Fibroblast of peridontal ligament (primary cell): ENCODE measurements around the gene SMPD4.
"Not testable (repeated sequence)": the region's sequence is repeated elsewhere in the genome, so short reads cannot be mapped to it uniquely, and the experiment has no call there.

Experiments used
- DNase-seq: peaks from one replicate; pipeline ENCODE4 v3.0.0-alpha.2; 2010; ENCODE audit errors: extremely low read depth

The SMPD4 gene

DNA sequence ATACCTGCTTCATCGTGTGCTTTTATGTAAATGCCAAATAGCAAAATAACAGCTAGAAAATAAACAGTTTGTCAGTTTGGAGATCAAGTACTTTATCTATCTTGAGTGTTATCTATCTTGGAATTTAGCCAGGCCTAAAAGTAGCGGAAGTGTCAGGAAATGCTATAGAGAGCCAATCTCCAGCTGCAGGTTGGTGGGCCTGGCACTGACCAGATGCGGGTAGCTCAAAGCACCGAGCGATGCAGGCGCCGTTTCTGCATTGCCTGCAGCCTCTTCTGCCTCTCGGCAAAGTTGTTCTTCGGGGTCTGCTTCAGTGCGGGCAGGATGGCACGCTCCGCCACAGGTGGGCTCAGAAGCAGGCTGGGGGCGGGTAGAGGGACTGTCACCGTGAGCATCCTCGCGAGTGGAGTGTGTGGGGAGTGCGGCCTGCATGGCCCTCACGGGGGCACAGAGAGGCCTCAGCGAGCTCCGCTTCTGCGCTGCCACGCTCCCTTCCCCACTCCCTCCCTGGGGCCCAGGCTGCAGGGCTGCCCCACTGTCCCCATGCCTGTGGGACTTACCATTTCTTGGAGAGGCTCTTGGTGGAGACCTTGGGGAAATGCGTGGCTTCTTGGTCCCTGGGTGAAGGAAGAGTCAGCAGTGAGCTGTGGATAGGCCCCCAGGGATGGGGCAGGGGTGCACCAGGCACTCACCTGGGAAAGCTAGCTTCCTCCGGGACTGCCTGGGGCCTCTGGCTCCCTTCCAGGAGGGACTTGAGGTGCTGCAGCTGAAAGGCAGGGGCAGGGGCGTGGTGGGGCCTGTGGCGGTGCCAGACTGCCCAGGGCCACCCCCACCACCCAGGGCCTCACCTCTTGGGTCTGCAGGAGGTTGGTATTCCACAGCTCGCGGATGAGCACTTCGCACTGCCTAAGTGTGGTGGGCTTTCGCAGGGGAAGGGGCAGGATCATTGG, 41.8 kb downstream of the SMPD4 start:
- not testable (repeated sequence) for DNase-seq

GRCh38 chr2:130138841-130139251, 42.6 kb downstream of the SMPD4 start:
- DNase-seq: not testable (repeated sequence)

DNA sequence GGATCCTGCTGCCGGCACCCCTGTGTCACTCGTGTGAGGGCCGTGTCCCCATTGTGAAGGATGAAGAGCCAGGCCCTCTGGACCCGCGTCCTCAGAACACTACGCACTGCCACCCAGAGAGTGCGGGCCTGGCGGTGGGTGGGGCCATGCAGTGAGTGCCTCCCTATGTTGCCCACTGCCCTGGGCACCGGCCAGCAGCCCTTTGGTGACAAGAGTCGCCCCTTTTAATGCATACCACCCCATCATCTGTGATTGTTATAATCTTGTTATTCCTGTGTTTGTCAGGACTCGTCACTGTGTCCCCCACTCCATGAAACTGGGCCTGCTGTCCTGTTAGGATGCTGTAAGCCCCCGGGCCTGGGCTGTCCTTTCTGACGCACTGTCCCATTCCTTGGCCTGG, 43.1 kb downstream of the SMPD4 start:
- not testable (repeated sequence) for DNase-seq

- not testable (repeated sequence) for DNase-seq
These were observed 44.3 kb downstream of the SMPD4 start for GRCh38 chr2:130137118-130137517.

GRCh38 chr2:130136546-130136945, 44.9 kb downstream of the SMPD4 start:
- DNase-seq: not testable (repeated sequence)

- no peak for DNase-seq
These were observed 45.5 kb downstream of the SMPD4 start for GRCh38 chr2:130135692-130136541.

DNA sequence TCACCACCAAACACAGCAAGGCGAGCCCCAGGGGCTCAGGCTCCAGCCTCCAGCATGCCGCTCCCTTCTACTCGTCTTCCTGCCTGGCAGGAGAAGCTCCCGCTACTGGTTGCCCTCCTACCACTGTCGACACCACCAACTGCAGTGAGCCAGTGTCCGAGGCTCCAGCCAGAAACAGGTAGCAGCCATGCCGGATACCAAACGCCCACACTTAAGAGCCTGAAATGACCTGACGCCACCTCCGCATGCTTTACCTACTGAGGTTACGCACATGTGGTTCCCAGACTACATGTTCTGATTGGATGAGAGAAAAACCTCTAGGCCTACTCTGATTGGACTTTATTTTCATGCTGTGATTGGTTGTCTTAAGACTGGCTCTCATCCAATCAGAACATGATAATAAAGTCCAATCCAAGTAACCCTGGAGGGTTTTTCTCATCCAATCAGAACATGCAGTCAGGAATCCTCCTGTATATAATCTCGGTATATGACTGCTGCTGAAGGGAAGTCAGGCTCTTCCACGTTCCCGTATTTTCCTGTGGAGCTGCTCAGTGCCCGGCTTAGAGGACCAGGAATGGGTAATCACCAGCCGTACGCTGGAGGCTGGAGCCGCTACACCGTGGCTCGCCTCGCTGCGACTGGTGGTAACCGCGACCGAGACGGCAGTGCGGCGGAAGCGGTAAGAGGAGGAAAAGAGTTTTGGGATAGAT, 52.1 kb downstream of the SMPD4 start, which contains the start of gene POTEF:
TSS of gene POTEF (minus strand) at position 103 of the 710 bp plus-strand sequence. CDS start 8,707 bp downstream, outside the sequence.
- DNase-seq: not testable (repeated sequence)

GRCh38 chr2:130128464-130128863, 52.9 kb downstream of the SMPD4 start:
- DNase-seq: not testable (repeated sequence)

GRCh38 chr2:130127726-130128125, 53.7 kb downstream of the SMPD4 start:
- not testable (repeated sequence) for DNase-seq

- not testable (repeated sequence) for DNase-seq
These were observed 60.5 kb downstream of the SMPD4 start for GRCh38 chr2:130120924-130121323.

DNA sequence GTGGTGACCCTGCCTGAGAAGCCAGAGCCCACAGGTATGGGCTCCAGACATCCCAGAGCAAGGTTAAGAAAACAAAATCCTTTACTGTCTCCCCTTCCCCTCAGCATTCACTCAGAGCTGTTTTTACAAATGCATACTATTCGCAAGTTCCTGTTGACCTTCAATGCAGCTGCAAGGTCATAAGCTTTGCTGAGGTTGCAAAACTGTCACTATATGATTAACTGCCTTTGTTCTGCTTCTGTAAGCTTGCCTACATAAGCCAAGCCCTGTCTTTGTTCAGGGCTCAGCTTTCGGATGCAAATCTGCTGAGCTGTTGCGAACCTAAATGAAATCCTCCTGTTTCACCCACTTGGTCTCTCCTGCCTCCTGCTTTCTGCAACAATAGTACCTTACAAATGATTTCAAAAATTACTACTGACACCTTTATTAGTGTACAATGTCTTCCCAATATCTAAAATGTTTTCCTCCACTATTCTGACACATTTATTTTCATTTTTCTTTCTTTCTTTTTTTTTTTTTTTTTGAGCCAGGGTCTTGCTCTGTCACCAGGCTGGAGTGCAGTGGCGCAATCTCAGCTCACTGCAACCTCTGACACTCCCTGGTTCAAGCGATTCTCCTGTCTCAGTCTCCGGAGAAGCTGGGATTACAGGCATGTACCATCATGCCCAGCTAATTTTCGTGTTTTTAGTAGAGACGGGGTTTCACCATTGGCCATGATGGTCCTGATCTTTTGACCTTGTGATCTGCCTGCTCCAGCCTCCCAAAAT, 78.6 kb downstream of the SMPD4 start:
- DNase-seq: not testable (repeated sequence)
